Uterus (tissue), 4 donors: ENCODE results near the gene EIF3B. TPM values are rescaled to one million over a fixed set of nuclear protein-coding genes. Genes with fewer than 3 reads are reported as not detected.

Experiments used
- DNase-seq, 2 donors: peaks; one replicate each; pipeline ENCODE4 v3.0.0-alpha.2; 2019 to 2020
- H3K27ac ChIP-seq, 2 donors: fragments of 200-600 bp; sonication (generic); 1 replicate in 1 of 2; 2 replicates in 1 of 2; pipeline ENCODE4 v1.5.1; 2016 to 2018
- H3K27me3 ChIP-seq, 2 donors: fragments of 200-600 bp; sonication (generic); one replicate each; pipeline ENCODE4 v1.5.1; 2018 to 2019; ENCODE audit warnings: control low read depth in 1 of 2
- H3K36me3 ChIP-seq, 2 donors: fragments of 200-600 bp; sonication (generic); one replicate each; pipeline ENCODE4 v1.5.1; 2019; ENCODE audit warnings: control low read depth in 1 of 2
- H3K4me1 ChIP-seq, 2 donors: fragments of 200-600 bp; sonication (generic); one replicate each; pipeline ENCODE4 v1.5.1; 2018 to 2019; ENCODE audit warnings: control low read depth in 1 of 2
- H3K4me3 ChIP-seq, 2 donors: fragments of 200-600 bp; sonication (generic); 1 replicate in 1 of 2; 2 replicates in 1 of 2; pipeline ENCODE4 v1.5.1; 2018 to 2019; ENCODE audit warnings: mild to moderate bottlenecking in 1 of 2
- H3K9me3 ChIP-seq, 2 donors: fragments of 200-600 bp; sonication (generic); one replicate each; pipeline ENCODE4 v1.5.1; 2019; ENCODE audit warnings: control low read depth in 1 of 2
- POLR2A ChIP-seq, 2 donors: fragments of 450-650 bp; IDR thresholded peaks; one replicate each; pipeline ENCODE4 v1.6.1; 2016; ENCODE audit warnings: antibody characterized with exemption in 2 of 2, mild to moderate bottlenecking in 1 of 2, moderate library complexity in 1 of 2
- intact Hi-C: fragments of 100-400 bp; cut with DNase I; formaldehyde crosslinking; loops from one replicate; pipeline ENCODE4 v1.15.1; 2023; ENCODE audit warnings: low total_unique reads
- total RNA-seq, 4 donors: library from RNA; depleted of rRNA in 3 of 4; stranded (reverse); fragments of >200 nt in 3 of 4; gene quantifications; one replicate each; pipeline versions ENCODE4 v1.1.0 to v1.2.4, GENCODE V29; 2014 to 2023
- TF ChIP-seq, protein P1 (sequence below), 4 experiments: fragments of 200-600 bp in 2 of 4; fragments of 450-650 bp in 2 of 4; sonication (generic) in 2 of 4; IDR thresholded peaks; one replicate each; pipeline ENCODE4 v1.5.1; 2016 to 2019; ENCODE audit warnings: antibody characterized with exemption in 4 of 4, mild to moderate bottlenecking in 2 of 4, moderate library complexity in 1 of 4
- donor health status: DM: yes; HTN: yes; CAD: no.

The EIF3B gene
- total RNA-seq, 4 donors from 2014 or later = 67.6 to 155 (median 95.2) TPM

DNA sequence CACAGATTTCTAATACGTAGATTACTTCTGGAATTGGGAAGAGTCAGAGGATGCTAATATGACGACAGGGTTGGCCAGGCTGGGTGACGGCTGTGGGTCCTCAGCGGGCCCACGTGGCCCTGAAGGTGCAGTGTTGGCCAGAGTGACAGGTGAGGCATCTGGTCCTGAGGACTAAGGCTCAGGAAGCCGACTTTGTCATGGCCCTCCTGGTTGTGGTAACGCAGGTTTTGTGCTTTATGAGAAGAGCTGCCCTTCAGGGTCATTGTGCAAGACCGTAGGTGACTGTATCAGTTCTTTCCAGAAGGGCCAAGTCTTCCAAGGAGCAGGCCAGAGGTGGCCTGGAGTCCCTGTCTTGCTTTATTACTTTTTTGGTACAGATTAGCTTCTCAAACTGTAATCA lies 2.5 kb downstream of the EIF3B start:
- H3K27me3 ChIP-seq = no peaks in the 10 kb centered on the region
- DNase-seq = no peak
- intact Hi-C loops = loop anchor here (10.0 kb wide), 1 partner anchor 112 kb away; the partner anchor contains the start of genes MRM2 and NUDT1
- no peak overlapping the region for H3K27ac ChIP-seq
- no peak overlapping the region for H3K4me3 ChIP-seq
- no peak for TF ChIP-seq POLR2A (IDR thresholded peaks at IDR 0.05)
- TF ChIP-seq, protein P1, sequence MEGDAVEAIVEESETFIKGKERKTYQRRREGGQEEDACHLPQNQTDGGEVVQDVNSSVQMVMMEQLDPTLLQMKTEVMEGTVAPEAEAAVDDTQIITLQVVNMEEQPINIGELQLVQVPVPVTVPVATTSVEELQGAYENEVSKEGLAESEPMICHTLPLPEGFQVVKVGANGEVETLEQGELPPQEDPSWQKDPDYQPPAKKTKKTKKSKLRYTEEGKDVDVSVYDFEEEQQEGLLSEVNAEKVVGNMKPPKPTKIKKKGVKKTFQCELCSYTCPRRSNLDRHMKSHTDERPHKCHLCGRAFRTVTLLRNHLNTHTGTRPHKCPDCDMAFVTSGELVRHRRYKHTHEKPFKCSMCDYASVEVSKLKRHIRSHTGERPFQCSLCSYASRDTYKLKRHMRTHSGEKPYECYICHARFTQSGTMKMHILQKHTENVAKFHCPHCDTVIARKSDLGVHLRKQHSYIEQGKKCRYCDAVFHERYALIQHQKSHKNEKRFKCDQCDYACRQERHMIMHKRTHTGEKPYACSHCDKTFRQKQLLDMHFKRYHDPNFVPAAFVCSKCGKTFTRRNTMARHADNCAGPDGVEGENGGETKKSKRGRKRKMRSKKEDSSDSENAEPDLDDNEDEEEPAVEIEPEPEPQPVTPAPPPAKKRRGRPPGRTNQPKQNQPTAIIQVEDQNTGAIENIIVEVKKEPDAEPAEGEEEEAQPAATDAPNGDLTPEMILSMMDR (IDR thresholded peaks at IDR 0.05) = no peak
- no peaks in the 10 kb centered on the region for H3K9me3 ChIP-seq
- no peaks in the 10 kb centered on the region for H3K36me3 ChIP-seq
- H3K4me1 ChIP-seq = peaks cover 6 to 22% of the 10 kb centered on the region in 2 donors

DNA sequence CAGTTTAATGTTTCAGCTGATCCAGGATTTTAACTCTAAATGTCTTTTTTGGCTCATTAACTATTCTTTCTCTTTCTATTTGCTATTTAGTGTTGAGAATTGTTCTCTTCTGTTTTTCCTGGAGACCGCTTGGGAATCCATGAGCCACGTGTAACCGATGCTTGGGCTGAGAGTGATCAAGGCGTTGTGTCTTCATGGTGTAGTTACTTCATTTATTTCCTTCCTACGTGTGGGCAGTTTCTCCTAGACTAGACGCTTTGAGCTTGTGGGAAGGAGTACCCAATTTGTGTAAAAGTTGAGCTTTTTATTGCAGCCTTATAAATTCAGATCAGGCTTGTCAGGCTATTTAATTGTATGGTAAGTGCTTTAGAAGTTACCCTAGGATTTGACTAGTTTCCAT lies 2.9 kb downstream of the EIF3B start:
- no peak for TF ChIP-seq POLR2A (IDR thresholded peaks at IDR 0.05)
- TF ChIP-seq, protein P1 (IDR thresholded peaks at IDR 0.05) = no peak
- Histone ChIP-seq H3K27me3 (no peaks in the 10 kb centered on the region), H3K27ac (no peak overlapping the region), H3K4me3 (no peak overlapping the region), H3K9me3 (no peaks in the 10 kb centered on the region), H3K4me1 (peaks cover 6 to 22% of the 10 kb centered on the region in 2 donors), H3K36me3 (no peaks in the 10 kb centered on the region)
- intact Hi-C loops = loop anchor here (10.0 kb wide), 1 partner anchor 113 kb away; the partner anchor contains the start of genes MRM2 and NUDT1
- no peak for DNase-seq

DNA sequence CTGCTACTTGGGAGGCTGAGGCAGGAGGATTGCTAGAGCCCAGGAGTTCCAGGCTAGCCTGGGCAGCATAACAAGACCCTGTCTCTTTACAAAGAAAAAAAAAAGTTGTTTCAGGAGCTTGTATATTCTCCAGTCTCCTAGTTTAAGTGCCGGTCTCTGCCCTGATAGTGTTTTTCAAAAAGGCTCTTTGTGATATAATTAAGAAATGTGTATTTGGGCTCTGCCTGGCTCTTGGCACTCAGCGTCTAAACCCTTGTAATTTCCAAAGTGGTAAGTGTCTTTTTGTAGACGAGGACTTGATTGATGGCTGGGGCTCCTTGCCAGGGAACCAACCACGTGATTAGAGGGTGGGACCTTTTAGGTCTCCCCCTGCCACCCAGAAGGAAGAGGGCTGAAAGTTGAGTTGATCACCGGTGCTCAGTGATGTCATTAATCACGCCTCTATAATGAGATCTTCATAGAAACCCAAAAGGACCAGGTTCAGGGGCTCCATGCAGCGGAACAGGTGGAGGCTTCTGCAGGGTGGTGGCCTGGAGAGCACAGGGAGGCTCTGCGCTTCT lies 4.4 kb downstream of the EIF3B start:
- no peak overlapping the region for H3K27ac ChIP-seq
- no peaks in the 10 kb centered on the region for H3K27me3 ChIP-seq
- no peaks in the 10 kb centered on the region for H3K9me3 ChIP-seq
- H3K4me1 ChIP-seq = peaks cover 6 to 22% of the 10 kb centered on the region in 2 donors
- H3K4me3 ChIP-seq = no peak overlapping the region
- intact Hi-C loops = loop anchor here (10.0 kb wide), 1 partner anchor 114 kb away; the partner anchor contains the start of genes MRM2 and NUDT1
- no peaks in the 10 kb centered on the region for H3K36me3 ChIP-seq
- TF ChIP-seq, protein P1 (IDR thresholded peaks at IDR 0.05) = no peak
- no peak for TF ChIP-seq POLR2A (IDR thresholded peaks at IDR 0.05)
- DNase-seq = no peak

DNA sequence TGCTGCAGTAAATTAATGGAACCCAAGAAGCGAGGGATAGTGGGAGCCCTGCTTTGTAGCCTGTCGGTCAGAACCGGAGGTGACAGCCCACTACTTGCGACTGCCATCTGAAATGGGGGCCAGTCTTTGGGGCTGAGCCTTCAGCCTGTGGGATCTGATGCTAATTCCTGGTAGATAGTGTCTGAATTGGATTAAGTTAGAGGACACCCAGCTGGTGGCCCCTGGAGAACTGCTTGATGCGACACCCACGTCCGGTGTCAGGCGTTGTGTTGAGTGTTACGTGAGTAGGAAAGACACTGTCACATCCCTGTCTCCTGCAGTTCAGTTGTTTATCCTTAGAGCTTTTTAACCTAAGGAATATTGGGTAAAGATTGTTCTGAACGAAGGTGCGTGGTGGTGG lies 5.0 kb downstream of the EIF3B start:
- no peaks in the 10 kb centered on the region for H3K9me3 ChIP-seq
- no peak for DNase-seq
- TF ChIP-seq, protein P1 (IDR thresholded peaks at IDR 0.05) = no peak
- TF ChIP-seq POLR2A (IDR thresholded peaks at IDR 0.05) = no peak
- H3K4me1 ChIP-seq = peaks cover 6 to 22% of the 10 kb centered on the region in 2 donors
- H3K27ac ChIP-seq = no peak overlapping the region
- no peaks in the 10 kb centered on the region for H3K36me3 ChIP-seq
- H3K27me3 ChIP-seq = no peaks in the 10 kb centered on the region
- intact Hi-C loops = loop anchor here (10.0 kb wide), 1 partner anchor 115 kb away; the partner anchor contains the start of genes MRM2 and NUDT1
- no peak overlapping the region for H3K4me3 ChIP-seq

DNA sequence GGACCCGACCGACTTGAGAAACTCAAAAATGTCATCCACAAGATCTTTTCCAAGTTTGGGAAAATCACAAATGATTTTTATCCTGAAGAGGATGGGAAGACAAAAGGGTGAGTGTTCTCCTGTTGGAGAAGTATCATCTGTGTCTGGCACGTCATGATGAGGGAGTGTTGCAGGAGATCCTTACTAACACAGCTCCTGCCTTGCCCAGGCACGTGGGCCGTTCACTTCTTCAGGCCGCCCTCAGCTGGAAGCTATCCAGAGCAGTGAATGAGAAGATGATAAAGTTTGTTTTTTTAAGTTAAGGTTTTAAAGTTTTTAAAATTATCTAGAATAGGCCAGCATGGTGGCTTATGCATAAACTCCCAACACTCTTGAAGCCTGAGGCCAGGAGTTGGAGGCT lies 6.2 kb downstream of the EIF3B start:
- no peaks in the 10 kb centered on the region for H3K36me3 ChIP-seq
- intact Hi-C loops = no loop called here
- TF ChIP-seq, protein P1 (IDR thresholded peaks at IDR 0.05) = no peak
- TF ChIP-seq POLR2A (IDR thresholded peaks at IDR 0.05) = no peak
- no peaks in the 10 kb centered on the region for H3K9me3 ChIP-seq
- no peak overlapping the region for H3K27ac ChIP-seq
- no peak for DNase-seq
- H3K4me3 ChIP-seq = no peak overlapping the region
- peaks cover 6 to 22% of the 10 kb centered on the region in 2 donors for H3K4me1 ChIP-seq
- no peaks in the 10 kb centered on the region for H3K27me3 ChIP-seq
